Measurements from ENCODE around the gene FBXO30.

The FBXO30 gene

GRCh38 chr6:145755682-145756081, 58.9 kb downstream of the FBXO30 start:
- DNase-seq (ENCODE audit: low read depth): no peak

GRCh38 chr6:145752638-145753037, 62.0 kb downstream of the FBXO30 start:
- DNase-seq (ENCODE audit: low read depth): no peak

GRCh38 chr6:145749632-145750031, 65.0 kb downstream of the FBXO30 start:
- peak; percentile 68 for DNase-seq (ENCODE audit: low read depth)

GRCh38 chr6:145745861-145746260, 68.7 kb downstream of the FBXO30 start:
- no peak for DNase-seq (ENCODE audit: low read depth)

GRCh38 chr6:145744619-145745018, 70.0 kb downstream of the FBXO30 start:
- DNase-seq (ENCODE audit: low read depth): no peak

Measured in GM04503 (cell line).